Stimulated activated CD4-positive, alpha-beta T cell treated with anti-CD3 and anti-CD28 coated beads, Interleukin-12 subunit alpha, Interleukin-12 subunit beta, amount 100 ng/mL, for 4 hours (primary cell): ENCODE data around the gene LRSAM1.

Experiments used
- DNase-seq: peaks from one replicate; pipeline ENCODE4 v3.0.0-alpha.2; 2020

The LRSAM1 gene

DNA sequence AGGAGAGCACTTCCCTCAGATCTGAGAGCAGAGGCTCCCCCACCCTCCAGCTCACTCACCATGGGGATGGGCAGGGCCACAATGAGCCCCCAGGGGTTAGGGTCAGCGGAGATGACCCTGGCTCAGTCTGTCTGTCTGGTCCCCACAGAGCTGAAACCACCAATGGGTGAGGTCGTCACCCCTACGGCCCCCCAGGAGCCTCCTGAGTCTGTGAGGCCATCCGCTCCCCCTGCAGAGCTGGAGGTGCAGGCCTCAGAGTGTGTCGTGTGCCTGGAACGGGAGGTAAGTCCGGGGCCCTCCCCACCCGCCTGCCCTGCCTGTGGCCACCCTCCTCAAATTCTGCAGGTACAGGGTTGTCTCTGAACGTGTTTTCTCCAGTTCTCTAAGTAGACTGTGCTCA, 49.6 kb downstream of the LRSAM1 start:
- no peak for DNase-seq

DNA sequence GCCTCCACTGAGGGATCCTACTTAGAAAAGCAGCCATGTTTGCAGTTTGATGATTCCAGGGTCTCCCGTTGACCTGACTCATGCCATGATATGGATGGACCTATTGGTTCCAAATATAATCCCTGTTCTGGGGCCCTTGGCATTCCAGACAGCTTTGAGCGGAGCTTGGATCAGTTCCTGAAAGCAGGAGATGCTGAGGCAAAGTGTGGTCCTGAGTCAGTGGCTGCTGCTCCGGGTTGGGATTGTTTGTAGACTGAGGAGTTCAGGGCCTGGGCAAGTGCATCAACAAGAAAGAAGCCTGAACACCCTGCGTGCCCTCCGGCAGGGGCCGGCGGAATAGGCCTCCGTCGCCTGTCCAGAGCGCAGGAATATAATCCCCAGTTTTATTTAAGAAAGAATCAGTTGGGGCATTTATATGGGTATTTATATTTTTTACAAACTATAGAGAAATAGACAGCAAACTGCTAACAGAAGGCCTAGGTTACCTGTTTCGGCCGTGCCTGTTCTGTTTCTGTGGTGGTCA, 50.6 kb downstream of the LRSAM1 start:
- no peak for DNase-seq

DNA sequence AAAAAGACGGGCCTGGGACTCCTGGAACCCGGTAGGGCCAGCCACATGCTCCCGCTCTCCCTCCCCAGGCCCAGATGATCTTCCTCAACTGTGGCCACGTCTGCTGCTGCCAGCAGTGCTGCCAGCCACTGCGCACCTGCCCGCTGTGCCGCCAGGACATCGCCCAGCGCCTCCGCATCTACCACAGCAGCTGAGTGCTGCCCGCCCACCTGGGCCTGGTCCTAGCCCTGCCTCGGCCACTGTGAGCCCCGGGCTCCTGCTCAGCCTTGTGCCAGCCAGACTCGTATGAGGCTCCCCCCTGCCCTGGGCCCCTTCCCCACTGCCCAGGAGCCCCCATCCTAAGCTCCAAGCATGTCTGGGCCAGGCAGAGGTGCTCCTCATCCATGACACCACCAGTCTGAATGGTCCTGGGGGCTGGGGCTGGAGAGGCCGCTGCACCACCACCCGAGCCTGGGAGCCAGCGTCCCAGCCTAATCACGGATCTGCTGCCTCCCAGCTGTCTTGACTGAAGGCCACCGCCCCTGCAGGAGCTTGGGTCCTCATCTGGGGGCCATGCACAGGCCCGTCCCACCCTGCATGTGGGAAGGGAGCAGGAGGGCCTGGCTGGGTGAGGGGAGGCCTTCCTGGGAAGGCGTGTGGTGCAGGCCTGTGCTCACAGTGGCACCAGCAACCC, 51.5 kb downstream of the LRSAM1 start:
- no peak for DNase-seq

DNA sequence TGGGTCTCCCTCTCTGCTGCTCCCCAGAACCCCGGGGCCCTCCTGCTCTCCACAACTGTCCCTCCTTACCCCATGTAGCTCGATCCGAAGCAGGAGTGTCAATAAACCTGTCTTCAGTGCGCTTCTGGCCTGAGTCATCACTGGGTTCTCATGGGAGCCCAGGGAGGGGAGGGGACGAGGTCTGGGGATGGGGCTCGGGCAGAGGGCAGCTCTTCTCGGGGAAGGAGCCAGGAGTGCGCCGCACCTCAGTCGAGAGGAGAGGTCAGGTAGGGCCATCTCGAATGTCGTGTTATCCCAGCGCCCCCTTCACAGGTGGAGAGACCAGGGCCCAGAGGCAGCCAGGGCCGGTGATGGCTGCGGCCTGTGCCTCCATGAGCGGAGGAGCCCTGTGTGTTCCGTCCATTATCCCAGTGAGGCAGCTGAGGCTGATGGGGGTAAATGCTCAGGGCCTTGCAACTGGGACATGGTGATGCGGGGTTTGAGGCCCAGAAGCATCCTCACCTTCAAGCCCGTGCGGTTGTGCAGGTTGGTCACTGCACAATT, 52.1 kb downstream of the LRSAM1 start:
- no peak for DNase-seq

DNA sequence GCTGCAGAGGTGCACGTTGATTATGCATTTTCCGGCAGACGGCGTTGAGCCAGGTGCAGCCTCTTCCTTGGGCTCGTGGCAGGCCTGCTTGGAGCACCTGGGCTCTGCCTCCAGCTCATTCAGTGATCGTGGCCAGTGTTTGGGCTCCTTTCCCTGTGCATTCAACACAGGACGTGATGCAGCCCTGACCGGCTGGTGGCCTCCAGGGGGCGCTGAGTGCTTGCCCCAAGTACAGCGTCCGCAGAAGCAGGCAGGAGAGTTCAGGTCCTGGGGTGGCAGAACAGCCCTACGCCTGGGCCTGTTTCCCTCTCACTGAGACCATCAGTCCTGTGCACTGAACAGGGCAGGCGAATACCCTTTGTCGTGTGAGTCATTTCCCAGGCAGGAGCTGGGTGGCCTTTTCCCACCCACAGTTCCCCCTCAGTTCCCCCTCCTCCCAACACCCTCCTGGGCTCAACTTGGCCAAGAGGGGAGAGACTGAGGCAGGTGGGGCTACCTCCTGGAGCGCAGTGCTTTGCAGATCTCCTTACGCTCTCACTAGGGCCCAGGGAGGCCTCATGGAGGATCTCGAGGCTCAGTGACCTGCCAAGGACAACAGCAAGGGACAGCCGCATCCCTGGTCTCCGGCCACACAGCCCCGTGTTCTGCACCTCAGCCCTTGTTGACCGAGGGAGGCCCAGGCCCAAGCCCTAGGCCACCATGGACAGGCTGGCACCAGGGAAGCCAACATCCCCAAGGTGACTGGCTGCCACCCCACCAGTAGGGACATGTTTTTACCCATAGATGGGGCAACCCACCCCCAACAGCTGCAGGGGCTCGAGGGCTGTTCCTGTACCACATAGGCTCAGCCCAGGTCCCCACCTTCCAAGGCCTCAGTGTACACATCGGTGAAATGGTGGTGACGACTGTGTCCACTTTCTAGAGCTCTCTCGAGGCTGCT, 52.9 kb downstream of the LRSAM1 start:
- peak; percentile 80 for DNase-seq

DNA sequence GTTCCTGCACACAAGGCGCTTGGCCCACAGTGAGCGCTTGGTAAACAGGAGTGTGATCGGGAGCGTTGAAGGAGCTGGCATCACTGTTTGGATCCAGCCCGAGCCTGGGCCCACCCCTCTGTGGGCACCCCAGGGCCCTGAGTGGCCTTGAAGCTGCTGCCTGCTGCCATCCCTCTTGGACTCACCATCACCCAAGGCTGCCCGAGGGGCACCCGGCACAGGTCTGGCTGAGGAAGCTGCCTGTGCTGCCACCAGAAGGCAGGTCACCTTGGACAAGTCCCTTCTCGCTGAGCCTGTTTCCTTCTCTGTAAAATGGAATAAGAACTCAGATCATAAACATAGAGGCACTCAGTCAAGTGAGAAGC, 53.6 kb downstream of the LRSAM1 start:
- DNase-seq: no peak

DNA sequence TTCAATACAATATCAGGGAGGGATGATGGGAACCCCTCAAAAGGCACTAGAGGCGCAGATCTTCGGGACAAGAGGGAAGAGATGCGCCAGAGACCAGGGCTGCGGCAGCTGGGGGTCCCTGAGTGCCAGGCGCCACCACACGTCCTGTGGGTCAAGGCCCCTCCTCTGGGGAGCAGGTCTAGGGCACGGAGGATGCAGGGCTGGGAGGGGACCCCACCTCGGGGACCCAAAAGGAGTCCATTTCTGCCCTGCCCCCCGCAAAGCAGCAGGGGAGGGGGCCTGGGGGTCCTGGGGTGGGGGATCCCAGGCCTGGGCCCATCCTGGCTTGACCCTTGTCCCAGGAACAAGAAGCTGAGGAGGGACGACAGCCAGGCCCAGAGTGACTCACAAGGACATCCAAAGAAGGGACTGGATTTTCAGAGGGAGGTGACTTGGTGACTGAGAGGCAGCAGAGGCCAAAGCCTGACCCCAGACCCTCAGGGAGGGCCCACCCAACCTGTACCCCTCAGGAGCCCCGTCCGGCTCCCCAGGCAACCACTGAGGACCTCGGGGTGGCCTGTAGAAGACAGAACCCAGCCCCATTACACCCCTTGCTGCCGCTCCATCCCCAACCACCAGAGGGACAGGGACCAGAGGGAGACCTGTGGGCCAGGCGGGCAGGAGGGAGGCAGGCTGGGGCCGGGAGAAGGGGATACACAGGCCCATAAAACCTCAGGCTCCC, 54.2 kb downstream of the LRSAM1 start:
- DNase-seq: peak; percentile 15

DNA sequence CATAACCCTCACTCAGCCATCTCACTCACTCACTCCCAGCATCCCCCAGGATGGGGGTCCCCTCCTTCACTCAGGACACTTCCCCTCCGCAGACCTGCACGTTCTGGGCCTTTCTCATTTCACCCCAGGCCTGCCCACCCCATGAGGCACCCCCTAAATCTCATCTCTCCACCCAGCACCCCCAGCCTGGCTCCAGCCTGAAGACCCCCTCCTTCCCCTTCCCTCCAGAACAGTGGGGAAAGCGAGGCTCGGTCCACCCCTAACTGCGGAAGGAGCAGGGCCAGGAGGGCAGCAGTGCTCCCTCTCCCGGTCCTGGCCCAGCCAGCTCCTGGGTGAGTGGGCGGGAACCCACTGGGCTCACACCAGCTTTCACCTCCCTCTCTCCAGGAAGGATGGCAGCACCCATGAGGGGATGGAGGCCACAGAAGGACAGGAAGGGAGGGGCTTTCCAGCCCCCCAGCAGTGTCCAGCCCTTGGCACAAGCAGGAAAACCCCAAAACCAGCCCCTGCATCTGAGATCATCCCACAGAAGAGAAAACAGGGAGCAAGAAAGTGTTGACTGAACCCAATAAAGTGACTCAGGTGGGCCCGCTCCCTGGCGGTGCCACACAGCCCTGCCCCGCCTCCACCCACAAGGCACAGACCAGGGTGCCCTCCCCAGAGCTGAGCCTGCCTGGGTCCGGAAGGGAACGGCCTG, 55.0 kb downstream of the LRSAM1 start:
- no peak for DNase-seq

DNA sequence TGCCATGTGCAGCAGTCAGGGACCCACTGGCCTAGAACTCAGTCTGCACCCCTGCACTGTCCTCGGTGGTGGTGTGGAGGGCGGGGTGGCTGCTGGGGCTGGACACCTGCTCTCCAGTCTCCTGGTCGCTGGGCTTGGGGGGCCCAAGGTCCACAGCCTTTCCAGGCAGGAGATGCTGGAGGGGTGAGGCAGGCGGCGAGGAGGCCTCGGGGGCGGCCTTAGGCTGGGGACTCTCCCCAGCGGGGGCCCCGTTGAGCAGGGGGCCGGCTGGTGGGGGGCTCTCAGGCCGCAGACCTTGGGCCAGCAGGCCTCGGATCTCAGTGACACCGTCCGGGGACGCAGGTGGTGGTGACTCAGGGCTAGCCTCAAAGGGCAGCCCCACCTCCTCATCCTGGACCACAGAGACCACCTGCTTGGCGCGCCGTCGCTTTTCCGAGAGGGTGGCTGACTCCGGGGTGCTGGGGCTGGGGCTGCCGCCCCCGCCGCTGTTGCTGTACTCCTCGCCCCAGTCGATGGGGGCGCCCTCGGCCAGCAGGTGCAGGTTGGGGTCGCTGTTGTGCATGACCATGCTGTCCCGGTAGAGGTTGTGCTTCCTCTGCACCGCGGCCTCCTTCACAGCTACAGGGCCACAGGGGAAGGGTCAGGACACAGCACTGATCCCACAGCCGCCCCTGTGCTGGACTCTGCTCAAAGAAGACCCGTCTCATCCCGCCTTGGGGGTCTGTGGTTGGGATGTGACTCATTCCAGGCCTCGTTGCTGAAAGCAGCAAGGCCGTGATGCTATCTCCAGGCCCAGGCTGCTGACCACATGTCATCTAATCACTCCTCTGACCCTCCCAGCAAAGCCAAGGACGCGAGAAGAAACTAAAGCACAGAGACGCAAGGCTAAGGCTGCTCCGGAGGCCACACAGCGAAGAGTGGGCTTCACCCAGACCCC, 55.8 kb downstream of the LRSAM1 start:
- no peak for DNase-seq

DNA sequence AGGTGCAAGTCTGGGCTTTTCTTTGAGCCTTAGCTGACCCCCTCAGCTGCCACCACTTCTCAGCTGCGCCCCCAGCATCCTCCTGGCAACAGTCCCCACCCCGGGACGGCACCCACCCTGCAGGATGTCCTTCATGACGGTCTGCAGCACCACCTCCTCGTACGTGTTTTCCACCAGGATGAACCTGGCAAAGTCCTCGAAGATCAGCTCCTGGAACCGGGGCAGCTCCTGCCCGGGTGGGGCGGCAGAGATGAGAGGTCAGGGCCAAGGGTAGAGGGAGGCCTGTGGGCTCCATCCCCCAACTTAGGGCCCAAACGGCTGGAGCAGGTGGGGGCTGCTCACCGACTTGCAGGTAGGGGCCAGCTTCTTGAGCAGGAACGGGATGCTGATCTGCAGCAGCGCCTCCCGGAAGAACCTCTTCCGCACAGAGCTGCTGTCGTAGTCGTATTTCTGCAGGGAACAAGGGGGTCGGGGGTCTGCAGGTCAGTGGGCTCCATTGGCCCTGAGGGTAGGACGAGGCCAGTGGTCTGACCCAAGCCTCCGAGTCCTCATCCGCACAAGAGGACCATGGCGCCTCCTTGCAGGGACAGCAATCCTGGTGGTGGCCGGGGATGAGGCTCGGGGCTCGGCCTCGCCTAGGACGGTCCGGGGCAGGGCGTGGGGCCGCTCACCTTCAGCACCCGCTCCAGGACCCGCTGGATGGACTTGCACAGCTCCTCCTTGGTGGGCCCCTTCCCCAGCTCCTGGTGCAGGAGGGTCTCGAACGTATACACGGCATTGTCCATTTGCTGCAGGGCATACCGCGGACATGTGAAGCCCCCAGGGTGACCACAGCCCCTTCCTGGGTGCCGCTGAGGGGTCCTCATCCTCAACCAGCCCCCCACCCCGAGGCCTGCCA, 56.7 kb downstream of the LRSAM1 start:
- no peak for DNase-seq

DNA sequence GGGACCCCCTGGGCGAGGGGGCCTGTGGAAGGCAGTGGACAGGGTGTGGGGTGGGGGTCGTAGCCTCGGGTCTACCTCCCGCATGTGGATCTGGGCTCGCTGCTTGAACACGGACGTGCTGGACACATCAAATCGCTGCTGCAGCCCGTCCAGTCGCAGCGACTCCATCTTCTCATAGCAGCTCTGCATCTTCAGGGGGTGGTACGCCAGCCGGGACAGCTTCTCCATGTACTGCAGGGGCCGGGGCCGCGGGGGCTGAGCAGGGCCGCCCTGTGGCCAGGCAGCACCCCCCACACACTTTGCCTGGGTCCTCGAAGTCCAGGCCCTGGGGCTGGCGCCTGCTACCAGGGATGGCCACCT, 57.6 kb downstream of the LRSAM1 start:
- DNase-seq: no peak

DNA sequence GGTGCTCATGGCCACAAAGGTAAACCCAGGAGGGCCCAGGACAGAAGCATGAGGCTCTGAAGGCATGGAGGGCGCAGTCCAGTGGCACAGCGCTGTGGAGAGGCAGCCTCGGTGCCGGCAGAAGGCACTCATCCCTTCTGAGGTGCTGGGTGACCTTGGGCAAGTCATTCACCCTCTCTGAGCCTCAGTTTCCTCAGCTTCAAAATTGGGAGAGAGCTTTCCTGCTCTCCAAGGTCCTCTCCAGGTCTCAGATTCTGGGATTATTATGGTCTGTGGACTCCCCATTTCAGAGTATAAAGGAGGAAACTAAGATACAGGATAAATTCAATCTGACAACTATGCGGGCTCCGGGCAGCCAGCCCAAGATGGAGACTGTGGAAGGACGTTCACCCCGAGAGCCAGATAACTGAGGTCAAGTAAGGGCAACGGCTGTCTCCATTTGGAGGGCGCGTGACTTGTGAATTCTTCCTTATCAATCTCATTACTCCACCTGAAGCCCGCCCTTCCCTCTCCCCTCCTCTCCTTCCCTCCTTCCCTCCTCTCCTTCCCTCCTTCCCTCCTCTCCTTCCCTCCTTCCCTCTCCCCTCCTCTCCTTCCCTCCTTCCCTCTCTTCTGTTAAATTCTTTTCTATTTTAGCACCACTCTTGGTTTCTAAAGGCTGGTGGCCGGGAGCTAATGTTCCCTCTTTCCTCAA, 58.1 kb downstream of the LRSAM1 start:
- DNase-seq: no peak

DNA sequence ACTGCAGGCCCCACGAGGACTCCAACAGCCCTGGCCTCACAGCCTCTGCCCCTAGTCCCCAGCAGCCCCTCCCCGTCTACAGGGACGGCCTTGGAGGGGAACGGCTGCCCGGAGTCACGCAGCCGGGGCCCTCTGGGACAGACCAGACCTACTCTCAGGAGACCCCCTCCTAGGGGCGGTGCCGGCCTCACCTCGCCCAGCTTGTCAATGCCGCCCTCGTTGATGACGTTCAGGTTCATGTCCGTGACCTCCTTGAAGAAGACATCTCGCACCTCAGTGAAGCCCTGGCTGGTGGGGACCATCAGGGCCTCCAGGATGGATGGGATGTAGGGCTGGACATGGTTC, 58.6 kb downstream of the LRSAM1 start:
- no peak for DNase-seq

DNA sequence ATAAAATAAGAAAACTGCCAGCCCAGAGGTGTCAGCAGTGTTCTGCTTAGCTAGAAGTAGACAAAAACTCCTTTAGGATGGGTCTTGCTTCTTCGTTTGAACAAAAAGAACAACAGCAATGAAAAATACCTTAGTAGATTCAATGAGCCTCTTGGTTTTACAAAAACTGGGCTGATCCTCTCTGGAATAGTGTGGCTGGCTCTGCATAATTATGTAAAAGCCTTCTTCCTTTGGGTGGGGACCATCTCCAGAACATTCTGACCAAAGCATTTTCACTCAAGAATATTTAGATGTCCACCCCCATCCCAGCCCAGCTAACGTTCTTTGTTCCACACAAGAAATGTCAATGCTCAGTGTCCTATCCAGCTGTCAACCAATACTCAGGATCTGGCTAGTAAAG, 63.2 kb downstream of the LRSAM1 start:
- DNase-seq: no peak

DNA sequence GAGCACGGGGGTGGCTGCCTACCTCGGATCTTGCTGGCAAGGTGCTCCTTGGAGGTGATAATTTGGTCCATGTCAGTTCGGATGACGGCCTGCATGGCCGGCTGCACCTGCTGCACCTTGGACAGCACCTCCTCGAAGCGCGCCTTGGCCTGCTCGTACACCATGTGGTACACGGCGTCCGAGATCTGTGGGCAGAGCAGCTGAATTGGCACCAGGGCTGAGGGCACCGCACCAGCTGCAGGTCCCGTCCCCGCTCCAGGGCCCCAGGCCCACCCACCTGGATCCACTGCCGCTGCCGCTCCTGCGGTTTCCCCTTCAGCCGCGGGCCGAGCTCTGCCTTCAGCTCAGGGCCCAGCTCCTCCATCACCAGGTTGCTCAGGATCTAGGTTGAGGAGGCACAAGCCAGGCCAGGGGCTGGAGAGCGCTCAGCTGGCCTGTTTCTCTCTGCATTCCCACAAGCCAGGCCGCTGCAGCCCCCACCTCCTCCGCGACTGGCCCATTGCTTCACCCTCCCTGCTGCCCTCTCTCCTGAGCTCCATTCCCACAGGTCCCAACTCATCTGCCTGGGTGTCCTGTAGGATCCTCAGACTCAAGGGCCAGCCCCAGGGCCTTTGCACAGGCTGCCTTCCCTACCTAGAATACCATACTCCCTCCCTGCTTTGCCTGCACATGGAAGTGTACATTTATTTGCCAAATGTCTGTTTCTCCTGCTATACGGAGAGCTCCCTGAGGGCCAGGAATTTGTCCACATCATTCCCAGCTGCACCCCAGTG, 65.7 kb downstream of the LRSAM1 start:
- no peak for DNase-seq

DNA sequence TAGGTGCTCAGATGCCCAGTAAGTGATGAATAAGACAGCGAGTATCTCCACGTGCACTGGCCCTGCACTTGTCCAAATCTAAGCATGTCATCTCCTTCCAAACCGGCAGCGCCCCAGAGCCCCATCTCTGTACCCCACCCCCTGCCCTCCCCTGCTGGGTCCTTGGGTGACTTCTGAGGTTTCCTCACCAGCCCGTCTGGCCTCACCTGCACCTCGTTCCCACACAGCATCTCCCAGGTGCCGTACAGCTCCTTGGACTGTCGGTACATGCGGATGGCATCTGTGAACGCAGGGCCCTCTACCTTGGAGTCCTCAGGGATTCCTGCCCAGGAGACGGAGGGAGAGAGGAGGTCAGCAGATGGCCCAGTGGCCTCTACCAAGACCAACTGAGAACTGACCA, 66.3 kb downstream of the LRSAM1 start:
- no peak for DNase-seq

DNA sequence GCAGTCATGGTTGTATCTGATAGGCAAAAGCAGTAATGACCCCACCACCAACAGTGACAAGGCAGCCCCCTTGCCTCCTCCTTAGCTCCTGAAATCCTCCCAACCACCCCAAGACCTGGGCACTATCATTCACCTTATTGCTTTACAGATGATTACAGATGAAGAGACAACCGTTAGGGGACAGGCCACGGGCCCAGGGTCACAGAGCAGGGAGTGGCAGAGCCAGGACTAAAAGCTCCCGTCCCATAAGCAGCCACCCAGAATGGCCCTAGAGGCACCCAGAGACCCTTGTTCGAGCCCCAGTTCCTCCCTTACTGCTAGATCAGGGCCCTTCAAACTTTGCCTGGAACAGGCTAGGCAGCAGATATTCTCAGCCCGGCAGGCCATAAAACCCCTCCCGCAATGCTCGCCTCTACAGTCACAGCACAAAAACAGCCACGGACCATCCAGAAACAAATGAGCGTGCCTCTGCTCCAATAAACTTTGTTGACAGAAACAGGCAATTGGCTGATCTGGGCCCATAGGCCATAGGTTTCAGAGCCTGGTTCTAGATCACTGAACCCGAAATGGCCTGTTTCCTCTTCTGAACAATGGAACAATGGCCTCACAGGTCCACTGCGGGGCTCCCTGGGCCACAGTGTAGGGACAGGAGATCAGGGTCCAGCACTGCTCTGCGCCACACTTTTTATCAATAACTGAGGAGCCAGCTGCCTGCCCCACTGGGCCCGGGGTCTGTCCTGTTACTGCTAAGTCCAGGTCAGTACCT, 67.0 kb downstream of the LRSAM1 start:
- DNase-seq: no peak
